GM12864 (cell line): Measurements from ENCODE around the gene DIS3L.

Experiments
- DNase-seq: peaks from one replicate; pipeline ENCODE4 v3.0.0-alpha.2; 2011; ENCODE audit warnings: low read depth
- H3K4me3 ChIP-seq: 2 replicates; pipeline ENCODE4 v1.5.1; 2011; ENCODE audit warnings: mild to moderate bottlenecking, low read depth, low read length, control low read depth
- CTCF ChIP-seq: IDR thresholded peaks from 2 replicates; pipeline ENCODE4 v1.5.1; 2011; ENCODE audit warnings: low read depth, mild to moderate bottlenecking, moderate library complexity, low read length, control low read depth, inconsistent platforms; ENCODE audit errors: missing control alignments

DIS3L gene

GRCh38 chr15:66284271-66284670, 9.1 kb upstream of the DIS3L start:
- no peak overlapping the region for H3K4me3 ChIP-seq
- no peak for TF ChIP-seq CTCF
- DNase-seq: no peak

- DNase-seq: no peak
- no peak for TF ChIP-seq CTCF
Measured at GRCh38 chr15:66285533-66286280, 7.7 kb upstream of the DIS3L start.

GRCh38 chr15:66287461-66288057, 5.8 kb upstream of the DIS3L start:
- no peak overlapping the region for H3K4me3 ChIP-seq
- peak; percentile 38 for TF ChIP-seq CTCF
- no peak for DNase-seq

More at GRCh38 chr15:66285533-66286280, 7.7 kb upstream of the DIS3L start:
- no peak overlapping the region for H3K4me3 ChIP-seq

GRCh38 chr15:66288093-66288492, 5.3 kb upstream of the DIS3L start:
- TF ChIP-seq CTCF: no peak
- no peak overlapping the region for H3K4me3 ChIP-seq
- no peak for DNase-seq

- no peak for TF ChIP-seq CTCF
- DNase-seq: no peak
- H3K4me3 ChIP-seq: no peak overlapping the region
Measured at GRCh38 chr15:66288551-66289185, 4.7 kb upstream of the DIS3L start.

GRCh38 chr15:66290007-66290406, 3.4 kb upstream of the DIS3L start:
- no peak overlapping the region for H3K4me3 ChIP-seq
- no peak for DNase-seq

More at GRCh38 chr15:66290007-66290406, 3.4 kb upstream of the DIS3L start:
- no peak for TF ChIP-seq CTCF
